Dedifferentiated amniotic fluid mesenchymal stem cell (primary cell): ENCODE measurements around the gene TEN1.

Experiments used
- DNase-seq: peaks from one replicate; pipeline ENCODE4 v3.0.0-alpha.2; 2016; ENCODE audit errors: extremely low spot score

Gene TEN1

DNA sequence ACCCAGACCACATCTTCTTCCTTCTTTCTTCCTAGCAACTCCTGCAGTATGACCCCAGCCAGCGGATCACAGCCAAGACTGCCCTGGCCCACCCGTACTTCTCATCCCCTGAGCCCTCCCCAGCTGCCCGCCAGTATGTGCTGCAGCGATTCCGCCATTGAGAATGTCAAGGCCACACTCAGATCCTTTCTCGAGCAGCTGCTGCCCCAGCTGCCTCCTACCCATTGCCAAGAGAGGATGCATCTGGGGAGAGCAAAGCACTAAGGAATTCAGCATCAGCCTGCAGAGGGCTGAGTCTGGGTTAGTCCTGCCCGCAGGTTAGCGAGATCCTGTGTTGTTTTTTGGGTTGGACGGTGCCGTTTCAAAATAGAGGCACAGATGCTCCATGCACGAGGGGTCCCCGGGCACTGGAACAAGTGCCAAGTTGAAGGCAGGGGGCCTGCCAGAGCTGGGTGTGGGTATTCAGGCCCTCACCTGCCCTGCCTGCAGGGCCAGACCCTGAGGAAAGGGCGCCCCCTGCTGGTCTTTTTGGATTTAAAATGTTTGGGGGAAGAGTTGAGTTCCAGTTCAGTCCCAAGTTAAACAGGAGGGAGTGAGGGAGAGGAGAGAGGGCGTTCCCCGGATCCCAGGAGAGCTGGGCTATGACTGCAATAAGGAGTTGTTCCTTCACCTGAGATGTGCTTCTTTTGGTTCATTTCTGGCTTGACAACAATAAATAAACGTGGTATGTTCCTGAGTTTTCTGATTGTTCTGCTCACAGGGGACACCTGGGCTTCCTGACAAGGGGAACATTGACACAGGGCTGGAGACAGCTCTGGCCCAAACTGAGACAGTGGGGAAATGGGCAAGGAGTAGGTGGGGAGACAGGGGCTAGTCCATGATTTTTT is 26.5 kb downstream of the TEN1 start:
- peak; percentile 52 for DNase-seq

DNA sequence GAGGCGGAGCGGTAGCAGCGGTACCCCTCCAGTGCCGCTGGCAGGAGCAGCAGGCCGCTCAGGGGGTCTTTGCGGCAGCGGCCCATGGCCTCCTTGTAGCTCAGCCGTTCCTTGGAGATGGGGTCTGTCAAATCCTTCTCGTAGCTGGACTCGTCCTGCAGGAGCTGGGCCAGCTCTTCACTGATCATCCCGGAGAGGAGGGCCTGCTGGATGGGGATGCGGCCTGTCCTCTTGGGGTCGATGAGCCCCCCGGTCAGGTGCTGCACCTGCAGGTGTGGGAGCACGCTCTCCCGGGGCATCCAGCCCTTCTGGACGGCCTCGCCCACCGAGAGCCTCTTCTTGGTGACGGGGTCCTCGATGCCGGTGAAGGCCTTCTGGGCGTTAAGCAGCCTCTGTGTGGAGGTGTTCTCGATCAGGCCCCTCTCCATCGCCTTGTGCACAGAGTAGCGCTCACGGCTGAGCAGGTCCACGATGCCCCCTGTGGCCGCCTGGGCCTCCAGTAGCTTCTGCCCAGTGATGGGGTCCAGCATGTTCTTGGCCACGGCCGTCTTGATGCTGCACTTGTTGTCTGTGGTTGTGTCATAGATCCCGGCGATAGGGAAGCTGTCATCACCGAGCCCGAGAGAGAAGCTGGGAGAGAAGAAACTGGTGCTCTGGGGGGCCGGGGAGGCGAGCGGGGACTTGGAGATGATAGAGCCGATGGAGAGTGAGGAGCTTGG is 28.2 kb downstream of the TEN1 start:
- no peak for DNase-seq

DNA sequence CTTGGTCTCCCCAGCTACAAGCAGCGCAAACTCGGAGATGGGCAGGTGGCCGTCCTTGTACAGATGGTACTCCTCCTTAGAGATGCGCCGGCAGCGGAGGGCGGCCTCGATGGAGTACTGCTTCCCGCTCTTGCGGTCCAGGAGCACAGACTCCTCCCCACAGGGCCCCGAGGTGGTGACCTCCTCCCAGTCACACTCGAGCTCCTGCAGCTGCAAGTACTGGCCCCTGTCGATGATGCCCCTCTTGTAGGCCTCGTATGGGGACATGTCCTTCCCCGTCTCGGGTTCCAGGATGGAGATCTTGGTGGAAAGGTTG is 28.8 kb downstream of the TEN1 start:
- DNase-seq, result no peak

DNA sequence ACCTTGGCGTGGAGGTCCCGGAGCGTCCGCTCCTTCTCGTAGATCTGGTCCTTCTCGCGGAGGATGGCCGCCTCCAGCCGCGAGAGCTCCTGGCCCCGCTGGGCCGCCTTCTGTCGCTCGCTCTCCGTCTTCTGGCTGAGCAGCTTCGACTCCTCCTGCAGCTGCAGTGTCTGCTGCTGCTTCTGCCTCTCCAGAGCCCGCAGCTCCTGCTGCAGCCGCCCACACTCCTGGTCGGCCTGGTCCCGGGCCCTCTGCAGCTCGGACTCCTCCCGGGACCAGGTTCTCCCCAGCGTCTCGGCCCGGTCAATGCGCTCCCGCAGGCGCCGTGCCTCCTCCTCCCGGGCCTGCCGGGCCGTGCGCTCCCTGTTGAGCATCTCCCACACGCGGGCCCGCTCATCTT is 29.2 kb downstream of the TEN1 start:
- DNase-seq, result no peak

DNA sequence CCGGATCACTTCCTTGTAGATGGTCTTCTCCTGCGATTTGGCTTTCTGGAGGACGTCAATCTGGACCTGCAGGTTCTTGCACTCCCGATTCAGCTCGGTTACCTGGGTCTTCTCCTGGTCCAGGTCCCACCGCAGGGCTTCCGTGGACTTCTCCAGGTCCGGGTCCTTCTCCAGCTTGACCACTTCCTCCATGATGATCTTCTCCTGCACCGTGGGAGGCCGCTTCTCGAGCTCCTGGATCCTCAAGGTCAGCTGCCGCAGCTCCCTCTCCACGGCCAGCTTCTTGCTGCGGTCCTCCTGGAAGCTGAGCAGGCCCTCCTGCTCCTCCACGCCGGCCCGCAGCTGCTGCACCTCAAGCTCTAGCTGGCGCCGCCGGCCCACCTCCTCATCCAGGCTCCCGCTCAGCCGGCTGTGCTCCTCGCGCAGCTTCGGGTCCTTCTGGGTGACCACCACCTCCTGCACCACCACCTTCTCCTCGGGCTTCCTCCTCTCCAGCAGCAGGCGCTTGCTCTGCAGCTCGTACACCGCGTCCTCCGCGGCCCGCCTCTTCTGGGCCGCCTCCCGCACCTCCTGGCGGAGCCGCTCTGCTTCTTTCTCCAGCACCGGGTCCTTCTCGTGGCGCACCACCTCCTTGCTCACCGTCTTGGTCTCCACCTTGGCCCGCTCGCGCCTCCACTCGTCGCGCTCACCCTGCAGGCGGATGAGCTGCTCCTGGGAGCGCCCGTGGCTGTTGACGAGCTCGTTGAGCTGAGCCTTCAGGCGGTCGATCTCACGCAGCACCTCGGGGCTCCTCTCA is 29.8 kb downstream of the TEN1 start:
- DNase-seq, result no peak

DNA sequence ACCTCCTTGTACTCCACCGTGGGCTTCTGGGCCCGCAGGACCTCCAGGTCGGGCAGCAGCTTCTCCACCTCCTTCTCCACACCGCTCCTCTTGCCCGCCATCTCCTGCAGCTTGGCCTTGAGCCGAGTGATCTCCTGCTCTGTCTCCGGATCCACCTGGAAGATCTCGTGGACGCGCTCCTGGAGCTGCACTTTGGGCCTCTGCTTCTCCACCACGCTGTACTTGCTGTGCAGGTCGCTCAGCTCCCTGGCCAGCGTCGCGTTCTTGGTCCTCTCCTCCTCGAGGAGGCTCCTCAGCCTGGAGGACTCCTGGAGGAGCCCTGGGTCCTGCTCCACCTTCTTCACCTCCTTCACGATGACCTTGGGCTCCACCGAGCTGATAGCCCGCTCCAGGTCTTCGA is 30.4 kb downstream of the TEN1 start:
- no peak for DNase-seq

DNA sequence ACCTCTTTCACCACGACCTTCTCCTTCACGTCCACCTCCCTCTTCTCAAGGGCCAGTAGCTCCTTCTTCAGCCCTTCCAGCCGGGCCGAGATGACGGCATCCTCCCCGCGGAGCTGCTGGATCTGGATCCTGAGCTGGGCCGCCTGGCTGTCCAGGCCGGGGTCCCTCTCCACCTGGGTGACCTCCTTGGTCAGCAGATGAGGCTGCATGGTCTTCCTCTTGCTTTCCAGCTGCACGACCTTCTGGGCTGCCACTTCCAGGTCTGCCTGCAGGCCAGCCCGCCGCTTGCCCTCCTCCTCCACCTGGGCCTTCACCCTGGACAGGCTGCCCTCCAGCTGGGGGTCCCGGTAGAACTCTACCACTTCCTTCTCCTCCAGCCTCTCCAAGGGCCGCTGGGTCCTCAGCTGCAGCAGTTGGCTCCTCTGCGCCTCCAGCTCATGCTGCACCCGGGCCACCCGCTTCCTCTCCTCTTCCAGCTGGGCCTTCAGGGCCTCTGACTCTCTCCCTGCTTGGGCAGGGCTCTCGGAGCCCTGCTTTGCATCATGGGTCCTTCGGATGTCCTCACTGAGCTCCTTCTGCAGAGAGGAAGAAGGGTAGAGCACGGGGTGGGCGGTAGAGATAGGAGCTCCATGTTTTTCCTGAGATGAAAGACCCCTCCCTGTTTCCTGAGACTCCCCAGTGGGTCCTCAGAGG is 31.1 kb downstream of the TEN1 start:
- no peak for DNase-seq

DNA sequence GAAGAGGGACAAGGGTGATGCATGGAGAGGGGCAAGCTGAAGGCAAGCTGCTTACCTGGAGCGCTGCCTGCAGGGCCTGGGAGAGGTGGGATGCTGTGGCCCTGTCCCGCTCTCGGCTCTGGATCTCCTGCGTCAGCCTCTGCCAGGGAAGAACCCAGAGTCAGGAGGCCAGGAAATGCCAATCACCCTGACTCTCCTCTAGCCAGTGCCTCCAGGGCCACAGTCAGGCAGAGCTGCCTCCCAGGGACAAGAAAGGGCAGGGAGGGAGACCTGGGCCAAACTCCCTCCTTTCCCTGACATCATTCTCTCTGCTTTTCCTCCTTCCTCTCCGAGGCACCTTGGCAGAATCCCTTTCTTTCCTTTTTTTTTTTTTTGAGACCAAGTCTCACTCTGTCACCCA is 32.9 kb downstream of the TEN1 start:
- DNase-seq, result no peak

DNA sequence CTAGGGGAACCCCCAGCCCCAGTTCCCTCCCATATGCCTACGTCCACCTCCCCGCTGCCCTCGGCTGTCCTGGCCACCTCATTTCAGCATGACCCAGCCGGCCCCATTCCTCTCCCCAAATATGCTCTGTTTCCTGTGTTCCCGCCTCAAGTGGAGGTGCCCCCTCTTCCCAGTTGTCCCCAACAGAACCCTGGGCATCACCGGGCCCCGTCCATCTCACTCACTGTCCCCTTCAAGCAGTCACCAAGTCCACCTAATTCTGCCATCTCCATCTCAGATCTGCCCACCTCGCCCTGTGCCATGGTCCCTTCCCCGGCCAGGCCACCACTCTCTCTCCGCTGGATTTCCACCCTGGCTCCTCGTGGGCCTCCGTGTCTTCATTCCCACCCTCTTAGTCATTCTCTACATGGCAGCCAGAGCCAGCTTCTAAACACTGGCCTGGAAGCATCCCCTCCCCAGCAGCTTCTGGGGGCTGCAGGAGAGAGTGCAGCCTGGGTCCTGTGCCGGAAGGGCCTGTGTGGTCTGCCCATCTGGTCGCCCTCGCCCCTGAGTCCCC is 34.4 kb downstream of the TEN1 start:
- no peak for DNase-seq

DNA sequence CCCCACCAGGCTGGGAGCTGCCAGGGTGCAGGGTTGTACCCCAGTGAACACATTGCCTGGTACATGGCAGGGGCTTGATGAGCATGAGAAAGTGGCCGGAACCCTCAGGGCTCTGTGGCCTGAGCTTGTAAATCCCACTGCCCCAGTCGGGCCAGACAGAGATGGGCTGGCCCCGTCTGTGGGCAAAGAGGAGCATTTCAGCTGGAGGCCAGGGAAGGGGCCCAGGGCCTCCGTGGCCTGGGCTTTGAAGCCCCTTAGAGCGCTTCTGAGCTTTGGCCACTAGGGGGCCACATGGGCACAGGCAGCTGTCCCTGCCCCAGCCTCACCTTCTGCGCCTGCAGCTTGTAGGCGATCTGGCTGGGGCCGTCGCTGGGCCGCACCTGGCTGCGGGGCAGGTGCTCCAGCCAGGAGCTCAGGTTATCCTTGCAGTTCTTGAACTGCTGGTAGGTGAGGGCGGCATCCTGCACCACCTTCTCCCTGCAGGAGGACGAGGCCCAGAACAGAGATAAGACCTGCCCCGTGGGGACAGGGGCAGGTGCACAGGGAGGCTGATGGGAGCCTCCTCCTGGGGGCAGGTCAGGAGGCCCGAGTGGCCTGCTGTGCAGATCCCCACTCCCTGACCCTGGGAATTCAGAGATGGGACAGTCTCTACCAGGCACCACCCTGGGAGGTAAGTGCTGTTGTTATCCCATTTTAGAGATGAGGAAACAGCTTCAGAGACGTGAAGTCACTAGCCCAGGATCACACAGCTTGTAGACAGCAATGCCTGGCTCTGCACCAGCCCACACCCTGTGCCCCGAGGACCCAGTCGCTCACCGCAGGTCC is 35.3 kb downstream of the TEN1 start:
- DNase-seq, result peak; percentile 47

DNA sequence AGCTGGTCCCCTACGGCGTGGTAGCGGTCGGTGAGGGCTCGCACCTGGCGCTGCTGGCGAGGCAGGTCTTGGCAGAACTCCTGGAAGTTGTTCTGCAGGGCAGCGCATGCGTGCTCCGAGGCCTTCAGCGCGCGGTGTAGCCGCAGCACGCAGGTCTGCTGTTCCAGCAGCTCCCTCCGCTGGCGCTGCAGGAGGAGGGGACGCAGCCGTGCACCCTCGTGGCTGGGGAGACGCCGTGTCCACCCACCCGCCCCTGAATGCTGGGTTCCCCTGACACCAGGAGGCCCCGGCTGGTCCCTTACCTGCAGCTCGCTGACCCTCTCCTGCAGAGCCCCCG is 35.9 kb downstream of the TEN1 start:
- no peak for DNase-seq

DNA sequence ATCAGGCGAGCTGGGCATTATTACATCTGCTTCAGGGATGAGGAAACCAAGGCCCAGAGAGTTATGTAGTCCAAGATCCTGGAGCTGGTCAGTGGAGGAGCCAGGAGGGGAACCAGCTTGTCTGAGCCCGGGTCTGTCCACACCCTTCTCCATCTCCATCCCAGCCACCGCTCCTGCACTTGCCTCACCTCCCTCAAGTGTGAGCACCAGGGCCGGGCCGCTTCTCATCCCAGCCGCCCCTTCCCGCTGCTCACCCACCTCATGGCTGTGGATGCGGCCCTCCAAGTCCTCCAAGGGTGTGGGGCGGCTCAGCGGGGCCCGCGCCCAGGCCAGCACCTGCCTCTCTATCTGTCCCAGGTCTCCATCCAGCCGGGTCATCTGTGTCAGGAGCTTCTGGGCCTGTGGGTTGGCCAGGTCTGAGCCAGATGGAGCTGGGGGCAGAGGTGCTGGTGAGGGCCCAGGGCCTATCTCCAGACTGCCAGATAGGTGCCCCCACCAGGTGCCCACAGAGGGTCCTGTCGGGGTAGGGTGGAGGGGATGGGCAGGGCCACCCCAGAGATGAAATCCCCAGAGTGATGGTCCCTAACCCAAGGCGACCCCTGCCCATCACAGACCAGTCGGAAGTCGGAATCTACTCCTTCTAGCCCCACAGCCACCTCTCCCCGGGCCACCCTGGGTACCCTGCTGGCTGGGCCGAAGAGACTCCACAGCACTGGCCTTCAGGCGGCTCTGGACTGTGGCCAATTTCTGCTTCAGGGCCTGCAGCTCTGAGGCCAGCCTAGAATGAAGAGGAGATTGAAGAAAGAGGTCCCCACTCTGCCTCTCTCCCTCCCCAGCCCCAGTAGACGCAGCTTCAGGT is 38.7 kb downstream of the TEN1 start:
- no peak for DNase-seq

DNA sequence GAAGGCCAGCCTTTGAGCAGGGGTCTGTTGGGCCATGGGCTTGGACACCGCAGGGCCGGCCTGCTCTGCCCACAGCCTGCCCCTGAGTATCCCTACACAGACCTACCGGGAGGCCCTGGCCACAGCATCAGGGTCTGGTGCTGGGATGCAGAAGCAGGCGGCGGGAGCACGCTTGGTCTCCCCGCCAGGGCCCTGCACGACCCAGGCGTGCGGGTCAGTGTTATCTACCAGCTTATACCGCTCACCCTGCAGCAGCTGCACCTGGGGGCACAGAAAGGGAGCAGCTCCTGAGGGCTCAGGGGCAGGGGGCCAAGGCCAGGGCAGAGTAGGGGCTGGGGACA is 39.3 kb downstream of the TEN1 start:
- no peak for DNase-seq

DNA sequence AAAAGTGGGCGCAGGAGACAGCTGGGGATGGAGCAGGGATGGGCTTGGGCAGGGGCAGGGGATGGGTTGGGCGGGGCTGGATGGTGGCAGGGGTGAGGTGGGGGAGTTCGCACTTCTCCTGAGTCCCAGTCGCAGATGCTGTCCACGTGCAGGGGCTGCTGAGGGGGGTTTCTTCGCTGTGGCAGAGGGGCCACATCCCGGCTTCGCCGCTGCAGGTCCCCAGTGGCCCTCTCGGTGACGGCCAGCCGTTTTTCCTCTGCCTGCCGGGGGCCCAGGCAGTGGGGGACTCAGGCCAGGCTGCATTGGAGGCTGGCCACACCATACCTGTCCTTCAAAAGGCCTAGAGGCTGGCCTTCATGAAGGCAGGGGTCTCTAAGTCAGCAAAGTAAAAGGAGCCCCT is 39.8 kb downstream of the TEN1 start:
- no peak for DNase-seq

DNA sequence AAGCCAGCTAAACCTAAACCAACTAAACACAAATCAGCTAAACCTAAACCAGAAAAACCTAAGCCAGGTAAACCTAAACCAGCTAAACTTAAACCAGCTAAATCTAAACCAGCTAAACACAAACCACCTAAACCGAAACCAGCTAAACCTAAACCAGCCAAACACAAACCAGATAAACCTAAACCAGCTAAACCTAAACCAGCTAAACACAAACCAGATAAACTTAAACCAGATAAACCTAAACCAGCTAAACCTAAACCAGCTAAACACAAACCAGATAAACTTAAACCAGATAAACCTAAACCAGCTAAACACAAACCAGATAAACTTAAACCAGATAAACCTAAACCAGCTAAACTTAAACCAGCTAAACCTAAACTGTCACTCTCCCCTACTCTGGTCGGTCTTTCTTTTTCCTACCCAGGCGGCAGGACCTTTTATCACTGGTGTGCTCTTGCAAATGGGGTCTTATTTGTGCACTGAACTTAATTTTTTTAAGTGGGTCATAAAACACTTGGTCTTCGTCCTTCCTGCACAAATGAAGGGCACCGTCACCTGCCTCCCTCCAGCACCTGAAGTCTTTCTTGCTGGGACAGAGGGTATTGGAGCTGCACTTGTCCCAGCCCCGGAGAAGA is 40.9 kb downstream of the TEN1 start:
- no peak for DNase-seq

DNA sequence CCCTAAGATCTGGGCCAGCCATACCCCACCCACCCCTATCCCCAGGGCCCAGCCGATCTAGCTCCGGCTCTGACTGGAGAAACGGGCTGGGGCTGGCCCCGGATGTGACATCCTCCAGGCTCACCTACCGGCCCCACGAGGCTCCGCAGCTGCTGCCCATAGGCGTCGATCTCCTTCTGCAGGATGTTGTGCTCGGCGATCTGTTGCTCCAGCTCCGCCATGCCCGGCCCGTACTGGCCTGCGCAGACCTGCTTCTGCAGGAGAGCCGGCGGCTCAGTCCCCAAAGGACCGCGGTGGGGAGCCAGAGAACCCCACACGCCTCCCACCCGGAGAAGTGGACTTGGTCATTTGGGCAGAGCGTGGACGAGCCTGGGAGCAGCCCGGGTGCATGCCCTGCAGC is 43.2 kb downstream of the TEN1 start:
- no peak for DNase-seq

DNA sequence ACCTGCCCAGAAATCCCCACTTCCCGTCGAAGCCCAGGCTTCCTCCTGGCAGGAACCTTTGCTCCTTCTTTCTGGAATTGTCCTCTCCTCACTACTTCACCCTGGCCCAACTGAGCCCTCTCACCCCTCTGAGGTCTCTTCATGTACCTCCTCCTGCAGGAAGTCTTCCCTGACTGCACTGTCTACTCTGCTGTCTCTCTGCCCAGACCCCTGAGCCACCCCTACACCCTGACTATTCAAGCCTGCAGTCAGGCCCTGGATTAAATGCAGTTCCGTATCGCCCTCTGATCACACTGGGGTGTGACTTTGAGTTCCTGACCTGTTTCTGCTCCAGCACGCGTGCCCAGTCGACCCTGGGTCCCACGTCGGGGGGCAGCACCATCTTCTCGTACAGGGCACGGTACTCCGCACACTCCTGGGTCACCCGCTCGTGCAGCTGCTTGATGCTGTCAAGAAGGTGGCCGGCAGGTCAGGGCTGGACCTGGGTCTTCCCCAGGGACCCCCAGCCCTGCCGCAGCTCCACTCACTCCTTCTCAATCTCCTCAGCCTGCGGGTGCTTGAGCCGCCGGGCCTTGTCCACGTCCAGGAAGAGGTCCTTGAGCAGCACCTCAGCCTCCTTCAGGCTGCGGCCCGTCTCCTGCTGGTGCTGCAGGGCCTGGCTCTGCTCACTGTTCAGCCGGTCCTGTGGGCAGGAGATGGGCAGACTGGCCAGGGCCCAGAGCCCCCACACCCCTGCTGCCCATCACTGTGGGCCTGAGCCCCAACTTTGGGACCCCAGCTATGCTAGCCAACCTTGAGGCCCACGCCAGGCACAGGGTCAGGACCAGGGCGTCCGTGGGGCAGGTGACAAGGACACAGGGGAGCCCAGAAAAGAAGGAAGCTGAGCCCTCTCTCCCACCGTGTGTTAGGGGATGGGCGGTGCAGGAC is 44.2 kb downstream of the TEN1 start:
- DNase-seq, result no peak

DNA sequence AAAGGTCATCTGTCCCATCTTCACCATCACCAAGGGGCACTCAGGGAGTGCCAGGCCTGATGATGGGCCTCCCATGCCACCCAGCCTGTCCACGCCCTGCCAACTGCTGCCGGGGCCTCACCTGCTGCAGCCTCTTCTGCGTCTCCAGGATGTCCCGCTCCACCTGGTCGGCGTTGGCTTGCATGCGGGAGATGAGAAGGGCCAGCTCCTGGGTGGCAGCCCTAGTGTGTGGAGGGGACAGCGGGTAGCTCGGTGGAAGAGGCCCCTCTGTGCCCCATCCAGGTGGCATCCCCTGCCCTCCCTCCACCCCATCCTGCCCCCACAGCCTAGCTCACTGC is 44.8 kb downstream of the TEN1 start:
- DNase-seq, result no peak

DNA sequence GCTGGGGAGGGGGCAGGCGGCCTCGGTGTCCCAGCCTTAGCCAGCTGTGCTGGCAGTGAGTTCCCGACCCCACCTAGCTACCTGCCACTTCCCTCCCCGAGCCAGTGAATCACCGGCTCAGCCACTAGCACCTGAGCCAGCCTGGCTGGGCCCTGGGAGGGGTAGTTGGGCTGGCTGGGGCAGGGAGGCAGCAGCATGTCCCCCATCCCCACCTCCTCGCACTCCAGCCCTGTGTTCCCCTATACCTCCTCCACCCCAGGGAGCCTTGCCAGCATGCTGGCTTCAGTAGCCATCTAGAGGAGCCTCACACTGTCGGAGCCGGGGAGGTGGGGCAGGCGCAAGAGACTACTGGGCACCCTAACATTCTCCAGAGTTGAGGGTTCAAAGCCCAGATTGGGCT is 45.3 kb downstream of the TEN1 start:
- DNase-seq, result no peak
